Forelimb muscle (tissue), 1 donor: ENCODE data around the gene GATA5. TPM values are rescaled to one million over a fixed set of nuclear protein-coding genes. Genes with fewer than 3 reads are reported as not detected.

Source experiments
- DNase-seq: peaks from one replicate; pipeline ENCODE4 v3.0.0-alpha.2; 2013; ENCODE audit warnings: low read depth
- polyA plus RNA-seq: library from polyadenylated mRNA; unstranded; fragments of 120-200 nt; gene quantifications from one replicate; pipeline ENCODE4 v1.2.1, GENCODE V29; 2013; ENCODE audit not compliant: insufficient read length

Gene GATA5
- polyA plus RNA-seq, 1 donor: 0.09 TPM

GRCh38 chr20:62472941-62473585, 2.7 kb downstream of the GATA5 start:
- DNase-seq: no peak

- no peak for DNase-seq
Measured at GRCh38 chr20:62472138-62472940, 3.5 kb downstream of the GATA5 start.

GRCh38 chr20:62470459-62470858, 5.3 kb downstream of the GATA5 start:
- DNase-seq: no peak

GRCh38 chr20:62470001-62470400, 5.8 kb downstream of the GATA5 start:
- no peak for DNase-seq

GRCh38 chr20:62469352-62469751, 6.4 kb downstream of the GATA5 start:
- no peak for DNase-seq

- no peak for DNase-seq
Measured at GRCh38 chr20:62466806-62467537, 8.8 kb downstream of the GATA5 start.

- no peak for DNase-seq
Measured at GRCh38 chr20:62466072-62466760, 9.6 kb downstream of the GATA5 start.

GRCh38 chr20:62464990-62465389, 10.8 kb downstream of the GATA5 start:
- no peak for DNase-seq

GRCh38 chr20:62464425-62464770, 11.4 kb downstream of the GATA5 start:
- DNase-seq: no peak

GRCh38 chr20:62463651-62464424, 12.0 kb downstream of the GATA5 start:
- DNase-seq: no peak

GRCh38 chr20:62462976-62463592, 12.7 kb downstream of the GATA5 start:
- DNase-seq: no peak

GRCh38 chr20:62461834-62462233, 14.0 kb downstream of the GATA5 start:
- no peak for DNase-seq

GRCh38 chr20:62461157-62461556, 14.6 kb downstream of the GATA5 start:
- DNase-seq: no peak

- no peak for DNase-seq
Measured at GRCh38 chr20:62460678-62461077, 15.1 kb downstream of the GATA5 start.

GRCh38 chr20:62459488-62459887, 16.3 kb downstream of the GATA5 start:
- DNase-seq: no peak

GRCh38 chr20:62458275-62459251, 17.2 kb downstream of the GATA5 start:
- DNase-seq: no peak

- no peak for DNase-seq
Measured at GRCh38 chr20:62457831-62458230, 18.0 kb downstream of the GATA5 start.

GRCh38 chr20:62457098-62457497, 18.7 kb downstream of the GATA5 start:
- DNase-seq: no peak

GRCh38 chr20:62455929-62456328, 19.9 kb downstream of the GATA5 start:
- no peak for DNase-seq
